Brain microvascular endothelial cell (primary cell): ENCODE data around the gene CD244.

Source experiments
- DNase-seq: peaks from one replicate; pipeline ENCODE4 v3.0.0-alpha.2; 2020
- H3K27ac ChIP-seq: fragments of 250-450 bp; sonication (Bioruptor Pico); 2 replicates; pipeline ENCODE4 v1.5.1; 2020; ENCODE audit warnings: mild to moderate bottlenecking, moderate library complexity
- H3K27me3 ChIP-seq: fragments of 250-450 bp; sonication (Bioruptor Pico); replicated peaks from 2 replicates; pipeline ENCODE4 v1.5.1; 2020; ENCODE audit warnings: mild to moderate bottlenecking
- H3K36me3 ChIP-seq: fragments of 250-450 bp; sonication (Bioruptor Pico); replicated peaks from 2 replicates; pipeline ENCODE4 v1.5.1; 2020; ENCODE audit warnings: mild to moderate bottlenecking
- H3K4me3 ChIP-seq: 2 replicates; pipeline ENCODE4 v1.5.1; 2011; ENCODE audit warnings: low read depth, mild to moderate bottlenecking, control low read depth, low read length, moderate library complexity
- in situ Hi-C: cut with HindIII; loops from 2 replicates; pipeline ENCODE4 v1.10.0; 2017; ENCODE audit warnings: low sequenced_read_pairs, low pct_ligation_motif_present
- TF ChIP-seq, protein P1 (sequence below): IDR thresholded peaks from 2 replicates; pipeline ENCODE4 v1.5.1; 2011; ENCODE audit warnings: low read depth, mild to moderate bottlenecking, moderate library complexity, low read length, control low read depth, inconsistent platforms; ENCODE audit errors: missing control alignments

CD244 gene

DNA sequence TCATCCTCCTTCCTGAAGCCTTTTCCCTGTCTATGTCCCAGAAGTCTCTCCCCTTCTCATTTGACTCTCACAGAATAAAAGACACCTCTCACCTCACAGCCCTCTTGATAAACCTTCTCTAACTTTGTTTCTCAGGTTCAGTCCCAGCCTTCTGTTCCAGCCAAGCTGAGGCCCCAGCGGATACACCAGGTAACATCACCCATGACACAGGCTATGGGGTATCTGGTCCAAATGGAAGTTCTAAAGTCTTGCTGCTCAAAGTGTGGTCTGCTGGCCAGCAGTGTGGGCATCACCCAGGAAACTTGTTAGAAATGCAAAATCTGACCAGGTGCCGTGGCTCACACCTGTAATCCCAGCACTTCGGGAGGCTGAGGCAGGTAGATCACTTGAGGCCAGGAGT, 43.5 kb downstream of the CD244 start:
- H3K27me3 ChIP-seq, result no peaks in the 10 kb centered on the region
- no peaks in the 10 kb centered on the region for H3K36me3 ChIP-seq

DNA sequence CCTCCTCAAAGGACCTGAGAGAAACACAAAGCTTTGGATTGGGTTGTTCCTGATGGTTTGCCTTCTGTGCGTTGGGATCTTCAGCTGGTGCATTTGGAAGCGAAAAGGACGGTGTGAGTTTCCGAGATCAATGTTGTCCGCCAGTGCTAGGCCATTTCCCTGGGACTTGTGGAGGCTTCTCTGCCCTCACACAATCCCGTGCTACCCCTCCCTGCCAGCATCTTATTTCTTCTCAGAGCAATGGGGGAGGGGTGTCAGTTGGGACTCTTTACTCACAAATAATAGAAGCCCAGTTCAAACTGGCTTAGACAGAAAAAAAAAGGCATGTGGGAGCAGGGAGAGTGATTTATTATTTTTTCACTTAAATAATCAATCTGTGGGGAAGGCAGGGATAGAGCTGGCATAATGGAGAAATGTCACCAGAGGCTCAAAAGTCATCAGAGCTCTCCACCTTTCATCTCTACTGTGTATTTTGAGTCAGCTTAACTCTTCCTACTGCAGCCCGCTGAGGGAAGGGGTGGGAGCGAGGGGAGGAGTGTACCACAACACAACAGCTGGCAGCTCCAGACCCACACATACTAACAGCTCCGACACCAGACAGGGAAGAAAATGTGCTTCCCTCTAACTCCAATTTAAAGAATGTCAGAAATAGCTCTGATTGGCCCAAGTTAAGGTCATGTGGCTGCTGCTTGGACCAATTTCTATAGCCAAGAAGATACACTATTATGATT, 44.3 kb downstream of the CD244 start:
- Histone ChIP-seq H3K4me3 (no peak overlapping the region), H3K27me3 (no peaks in the 10 kb centered on the region), H3K36me3 (no peaks in the 10 kb centered on the region), H3K27ac (no peak overlapping the region)
- TF ChIP-seq, protein P1, sequence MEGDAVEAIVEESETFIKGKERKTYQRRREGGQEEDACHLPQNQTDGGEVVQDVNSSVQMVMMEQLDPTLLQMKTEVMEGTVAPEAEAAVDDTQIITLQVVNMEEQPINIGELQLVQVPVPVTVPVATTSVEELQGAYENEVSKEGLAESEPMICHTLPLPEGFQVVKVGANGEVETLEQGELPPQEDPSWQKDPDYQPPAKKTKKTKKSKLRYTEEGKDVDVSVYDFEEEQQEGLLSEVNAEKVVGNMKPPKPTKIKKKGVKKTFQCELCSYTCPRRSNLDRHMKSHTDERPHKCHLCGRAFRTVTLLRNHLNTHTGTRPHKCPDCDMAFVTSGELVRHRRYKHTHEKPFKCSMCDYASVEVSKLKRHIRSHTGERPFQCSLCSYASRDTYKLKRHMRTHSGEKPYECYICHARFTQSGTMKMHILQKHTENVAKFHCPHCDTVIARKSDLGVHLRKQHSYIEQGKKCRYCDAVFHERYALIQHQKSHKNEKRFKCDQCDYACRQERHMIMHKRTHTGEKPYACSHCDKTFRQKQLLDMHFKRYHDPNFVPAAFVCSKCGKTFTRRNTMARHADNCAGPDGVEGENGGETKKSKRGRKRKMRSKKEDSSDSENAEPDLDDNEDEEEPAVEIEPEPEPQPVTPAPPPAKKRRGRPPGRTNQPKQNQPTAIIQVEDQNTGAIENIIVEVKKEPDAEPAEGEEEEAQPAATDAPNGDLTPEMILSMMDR, result no peak
- in situ Hi-C loops, result no loop called here
- DNase-seq, result no peak

More for the DNA sequence above, 43.5 kb downstream of the CD244 start:
- H3K27ac ChIP-seq, result no peak overlapping the region
- no peak overlapping the region for H3K4me3 ChIP-seq
- in situ Hi-C loops, result no loop called here
- TF ChIP-seq, protein P1, result no peak
- no peak for DNase-seq

DNA sequence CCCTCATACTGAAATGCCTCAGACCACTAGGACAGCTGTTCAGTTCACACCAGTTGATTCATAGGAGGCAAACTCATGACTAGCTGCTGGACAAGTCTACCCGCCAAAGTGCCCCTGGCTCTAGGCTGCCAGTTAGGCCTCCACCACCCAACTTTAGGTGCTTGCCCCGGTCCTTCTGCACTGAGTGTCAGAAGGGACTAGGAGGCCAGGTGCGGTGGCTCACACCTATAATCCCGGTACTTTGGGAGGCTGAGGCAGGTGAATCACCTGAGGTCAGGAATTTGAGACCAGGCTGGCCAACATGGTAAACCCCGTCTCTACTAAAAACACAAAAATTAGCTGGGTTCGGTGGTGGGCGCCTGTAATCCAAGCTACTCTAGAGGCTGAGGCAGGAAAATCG, 47.8 kb downstream of the CD244 start:
- Histone ChIP-seq H3K27me3 (no peaks in the 10 kb centered on the region), H3K4me3 (no peak overlapping the region), H3K27ac (no peak overlapping the region), H3K36me3 (no peaks in the 10 kb centered on the region)
- TF ChIP-seq, protein P1, result no peak
- in situ Hi-C loops, result no loop called here
- no peak for DNase-seq

DNA sequence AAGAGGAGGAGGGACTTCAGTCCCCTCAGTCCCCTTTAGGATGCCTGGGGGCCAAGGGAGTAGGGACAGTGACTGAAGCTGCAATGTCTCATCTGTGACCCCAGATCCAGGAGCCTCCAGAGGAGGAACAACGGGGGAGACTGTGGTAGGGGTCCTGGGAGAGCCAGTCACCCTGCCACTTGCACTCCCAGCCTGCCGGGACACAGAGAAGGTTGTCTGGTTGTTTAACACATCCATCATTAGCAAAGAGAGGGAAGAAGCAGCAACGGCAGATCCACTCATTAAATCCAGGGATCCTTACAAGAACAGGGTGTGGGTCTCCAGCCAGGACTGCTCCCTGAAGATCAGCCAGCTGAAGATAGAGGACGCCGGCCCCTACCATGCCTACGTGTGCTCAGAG, 48.4 kb downstream of the CD244 start:
- in situ Hi-C loops, result no loop called here
- H3K4me3 ChIP-seq, result no peak overlapping the region
- H3K36me3 ChIP-seq, result no peaks in the 10 kb centered on the region
- H3K27ac ChIP-seq, result no peak overlapping the region
- TF ChIP-seq, protein P1, result no peak
- no peaks in the 10 kb centered on the region for H3K27me3 ChIP-seq
- DNase-seq, result no peak

DNA sequence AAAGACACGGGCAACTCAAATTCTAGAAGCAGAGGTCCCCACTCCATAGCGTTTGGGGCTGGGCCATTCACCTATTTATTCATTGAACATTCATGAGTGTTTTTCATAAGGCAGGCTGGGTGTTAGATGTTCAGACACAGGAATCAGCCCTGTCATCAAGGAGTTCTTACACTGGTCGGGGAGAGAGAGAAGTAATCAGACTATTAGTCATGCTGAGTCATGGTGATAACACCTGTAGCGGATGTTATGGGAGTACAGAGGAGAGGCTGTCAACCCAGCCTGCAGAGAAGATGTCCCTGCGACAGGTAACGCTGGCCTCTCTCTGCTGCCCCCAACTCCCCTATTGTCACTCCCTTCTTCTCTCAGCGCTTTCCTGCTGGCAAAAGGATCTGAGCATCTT, 49.5 kb downstream of the CD244 start:
- H3K36me3 ChIP-seq, result no peaks in the 10 kb centered on the region
- DNase-seq, result no peak
- no peak overlapping the region for H3K27ac ChIP-seq
- H3K4me3 ChIP-seq, result no peak overlapping the region
- TF ChIP-seq, protein P1, result no peak
- in situ Hi-C loops, result no loop called here
- H3K27me3 ChIP-seq, result no peaks in the 10 kb centered on the region

DNA sequence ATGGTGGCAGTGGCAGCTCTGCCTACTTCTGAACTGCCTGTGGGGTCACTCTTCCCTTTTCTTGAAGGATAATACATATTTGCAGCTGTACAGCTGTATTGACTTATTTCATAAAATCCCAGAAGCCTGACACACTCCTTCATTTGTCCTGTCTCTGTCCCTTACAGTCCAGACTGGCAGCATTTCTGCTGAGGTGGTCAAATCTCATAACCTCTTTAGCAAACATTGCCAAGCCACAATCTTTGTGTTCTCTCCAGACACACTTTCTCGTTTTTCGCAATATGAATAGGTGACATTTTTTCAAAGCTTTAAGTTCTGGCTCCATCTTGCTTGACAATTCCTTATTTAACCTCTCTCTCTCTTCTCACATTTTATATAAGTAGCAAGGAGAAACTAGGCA, 51.5 kb downstream of the CD244 start:
- TF ChIP-seq, protein P1, result no peak
- no peaks in the 10 kb centered on the region for H3K36me3 ChIP-seq
- H3K27ac ChIP-seq, result no peak overlapping the region
- no peaks in the 10 kb centered on the region for H3K27me3 ChIP-seq
- in situ Hi-C loops, result no loop called here
- H3K4me3 ChIP-seq, result no peak overlapping the region
- no peak for DNase-seq
